ENCODE results near the gene RAB3C. TPM values are rescaled to one million over a fixed set of nuclear protein-coding genes. Genes with fewer than 3 reads are reported as not detected.

Gene RAB3C
- total and polyA plus RNA-seq, 2 experiments from 2014 or later = 15.0 to 30.6 TPM

GRCh38 chr5:58544195-58544594 is 38.7 kb upstream of the RAB3C start:
- no peaks in the 10 kb centered on the region; the same call in 2 of the 3 replicates for H3K4me1 Mint-ChIP-seq
- TF ChIP-seq EZH2phosphoT487 (IDR thresholded peaks at IDR 0.05; ENCODE audit: unreplicated experiment) (no peak), ZNF331 (CRISPR knock-in tag; IDR thresholded peaks at IDR 0.05; ENCODE audit: low read depth) (no peak), ZNF462 (CRISPR knock-in tag; IDR thresholded peaks at IDR 0.05) (no peak), ZNF114 (CRISPR knock-in tag; IDR thresholded peaks at IDR 0.05) (no peak), ETS1 (IDR thresholded peaks at IDR 0.05) (no peak), JUNB (IDR thresholded peaks at IDR 0.05; ENCODE audit: unreplicated experiment) (no peak), NANOG (IDR thresholded peaks at IDR 0.05; ENCODE audit: borderline replicate concordance) (no peak)
- TF ChIP-seq, protein P1, sequence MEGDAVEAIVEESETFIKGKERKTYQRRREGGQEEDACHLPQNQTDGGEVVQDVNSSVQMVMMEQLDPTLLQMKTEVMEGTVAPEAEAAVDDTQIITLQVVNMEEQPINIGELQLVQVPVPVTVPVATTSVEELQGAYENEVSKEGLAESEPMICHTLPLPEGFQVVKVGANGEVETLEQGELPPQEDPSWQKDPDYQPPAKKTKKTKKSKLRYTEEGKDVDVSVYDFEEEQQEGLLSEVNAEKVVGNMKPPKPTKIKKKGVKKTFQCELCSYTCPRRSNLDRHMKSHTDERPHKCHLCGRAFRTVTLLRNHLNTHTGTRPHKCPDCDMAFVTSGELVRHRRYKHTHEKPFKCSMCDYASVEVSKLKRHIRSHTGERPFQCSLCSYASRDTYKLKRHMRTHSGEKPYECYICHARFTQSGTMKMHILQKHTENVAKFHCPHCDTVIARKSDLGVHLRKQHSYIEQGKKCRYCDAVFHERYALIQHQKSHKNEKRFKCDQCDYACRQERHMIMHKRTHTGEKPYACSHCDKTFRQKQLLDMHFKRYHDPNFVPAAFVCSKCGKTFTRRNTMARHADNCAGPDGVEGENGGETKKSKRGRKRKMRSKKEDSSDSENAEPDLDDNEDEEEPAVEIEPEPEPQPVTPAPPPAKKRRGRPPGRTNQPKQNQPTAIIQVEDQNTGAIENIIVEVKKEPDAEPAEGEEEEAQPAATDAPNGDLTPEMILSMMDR (conservative IDR thresholded peaks at IDR 0.05; ENCODE audit: low read depth in 2 of 2) = no peak
- TF ChIP-seq, protein P2, sequence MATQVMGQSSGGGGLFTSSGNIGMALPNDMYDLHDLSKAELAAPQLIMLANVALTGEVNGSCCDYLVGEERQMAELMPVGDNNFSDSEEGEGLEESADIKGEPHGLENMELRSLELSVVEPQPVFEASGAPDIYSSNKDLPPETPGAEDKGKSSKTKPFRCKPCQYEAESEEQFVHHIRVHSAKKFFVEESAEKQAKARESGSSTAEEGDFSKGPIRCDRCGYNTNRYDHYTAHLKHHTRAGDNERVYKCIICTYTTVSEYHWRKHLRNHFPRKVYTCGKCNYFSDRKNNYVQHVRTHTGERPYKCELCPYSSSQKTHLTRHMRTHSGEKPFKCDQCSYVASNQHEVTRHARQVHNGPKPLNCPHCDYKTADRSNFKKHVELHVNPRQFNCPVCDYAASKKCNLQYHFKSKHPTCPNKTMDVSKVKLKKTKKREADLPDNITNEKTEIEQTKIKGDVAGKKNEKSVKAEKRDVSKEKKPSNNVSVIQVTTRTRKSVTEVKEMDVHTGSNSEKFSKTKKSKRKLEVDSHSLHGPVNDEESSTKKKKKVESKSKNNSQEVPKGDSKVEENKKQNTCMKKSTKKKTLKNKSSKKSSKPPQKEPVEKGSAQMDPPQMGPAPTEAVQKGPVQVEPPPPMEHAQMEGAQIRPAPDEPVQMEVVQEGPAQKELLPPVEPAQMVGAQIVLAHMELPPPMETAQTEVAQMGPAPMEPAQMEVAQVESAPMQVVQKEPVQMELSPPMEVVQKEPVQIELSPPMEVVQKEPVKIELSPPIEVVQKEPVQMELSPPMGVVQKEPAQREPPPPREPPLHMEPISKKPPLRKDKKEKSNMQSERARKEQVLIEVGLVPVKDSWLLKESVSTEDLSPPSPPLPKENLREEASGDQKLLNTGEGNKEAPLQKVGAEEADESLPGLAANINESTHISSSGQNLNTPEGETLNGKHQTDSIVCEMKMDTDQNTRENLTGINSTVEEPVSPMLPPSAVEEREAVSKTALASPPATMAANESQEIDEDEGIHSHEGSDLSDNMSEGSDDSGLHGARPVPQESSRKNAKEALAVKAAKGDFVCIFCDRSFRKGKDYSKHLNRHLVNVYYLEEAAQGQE (IDR thresholded peaks at IDR 0.05; ENCODE audit: unreplicated experiment) = no peak
- H3K27ac Mint-ChIP-seq = no peak overlapping the region
- Histone ChIP-seq H4K20me1 (replicated peaks; ENCODE audit: insufficient read depth) (no peaks in the 10 kb centered on the region), H3K79me2 (replicated peaks; ENCODE audit: insufficient read depth) (no peaks in the 10 kb centered on the region), H3K27me3 (ENCODE audit: insufficient read depth) (no peaks in the 10 kb centered on the region), H3K9me2 (ENCODE audit: insufficient read depth) (peaks cover 10% of the 10 kb centered on the region), H3K4me2 (no peak overlapping the region), H3K4me3 (no peak overlapping the region), H3K27ac (ENCODE audit: low read depth) (no peak overlapping the region), H3K36me3 (ENCODE audit: insufficient read depth) (peaks cover 8% of the 10 kb centered on the region; the same call in 1 of the 2 replicates), H2AFZ (no peak overlapping the region), H3K4me1 (ENCODE audit: insufficient read depth) (no peaks in the 10 kb centered on the region), H3F3A (replicated peaks; ENCODE audit: low read depth) (no peaks in the 10 kb centered on the region)
- H3K27me3 Mint-ChIP-seq (ENCODE audit: insufficient read depth, low read depth, poor library complexity) = no peaks in the 10 kb centered on the region
- H3K36me3 Mint-ChIP-seq (ENCODE audit: low read depth) = peaks cover 26% of the 10 kb centered on the region; the same call in 2 of the 3 replicates
- H3K4me3 Mint-ChIP-seq = no peak overlapping the region
- DNase-seq (ENCODE audit: low spot score) = no peak
- peaks cover 40% of the 10 kb centered on the region for H3K9me3 Mint-ChIP-seq
- no peak for ATAC-seq
